ENCODE results near the gene ESR1.

The ESR1 gene

DNA sequence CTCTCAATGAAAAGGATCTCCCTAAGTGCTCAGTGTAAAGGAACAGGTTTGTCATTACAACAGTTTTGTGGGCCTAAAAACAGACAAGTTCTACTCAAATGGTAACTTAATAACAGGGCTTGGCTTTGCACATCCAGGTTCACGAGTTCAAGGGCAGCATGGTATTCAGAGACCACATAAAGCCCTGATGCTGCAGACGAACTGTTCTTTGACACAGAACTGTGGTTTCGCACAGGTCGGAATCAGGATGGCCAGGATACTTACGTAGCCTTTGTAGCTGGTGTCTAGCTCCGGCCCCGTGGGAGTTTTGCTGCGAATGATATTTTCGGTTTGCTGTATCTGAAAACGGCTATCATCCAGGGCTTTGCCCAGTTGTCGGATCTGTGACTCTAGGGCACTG is 335.9 kb downstream of the ESR1 start:
- no peak for DNase-seq

DNA sequence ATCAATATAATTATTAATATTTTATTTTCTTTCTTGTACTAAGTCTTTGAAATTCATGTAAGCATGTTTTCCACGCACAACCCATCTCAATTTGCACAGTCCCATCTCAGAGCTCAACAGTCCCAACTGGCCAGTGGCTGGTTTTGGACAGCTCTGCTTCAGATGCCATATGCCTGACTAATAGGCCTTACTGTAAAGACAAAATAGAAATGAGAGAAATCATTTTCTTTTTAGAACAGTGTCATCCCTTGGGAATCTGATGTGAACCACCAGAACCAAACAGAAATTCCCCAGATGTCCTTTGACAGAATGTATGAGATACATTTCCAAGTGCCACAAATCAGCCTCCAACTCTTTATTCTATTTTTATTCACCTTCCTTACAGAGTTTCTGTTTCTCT is 338.9 kb downstream of the ESR1 start:
- no peak for DNase-seq

DNA sequence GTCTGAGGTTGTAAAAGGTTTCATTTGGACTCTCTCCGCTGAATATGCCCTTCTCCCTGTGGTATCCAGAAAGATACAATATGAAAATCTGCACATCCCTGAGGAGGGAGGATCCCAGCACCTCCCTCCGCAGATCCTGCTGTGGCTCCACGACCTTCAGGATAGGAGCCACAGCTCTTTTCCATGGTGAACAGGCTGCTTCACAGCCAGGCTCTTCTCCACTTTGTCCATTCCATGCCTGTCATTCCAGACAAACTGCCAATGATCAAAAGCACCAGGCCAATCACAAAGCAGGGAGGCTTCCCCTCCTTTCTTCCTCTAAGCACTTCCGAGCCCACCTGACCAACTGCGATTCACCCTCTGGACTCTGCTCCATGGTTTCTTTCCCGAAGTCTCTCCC is 339.8 kb downstream of the ESR1 start:
- DNase-seq, result no peak

DNA sequence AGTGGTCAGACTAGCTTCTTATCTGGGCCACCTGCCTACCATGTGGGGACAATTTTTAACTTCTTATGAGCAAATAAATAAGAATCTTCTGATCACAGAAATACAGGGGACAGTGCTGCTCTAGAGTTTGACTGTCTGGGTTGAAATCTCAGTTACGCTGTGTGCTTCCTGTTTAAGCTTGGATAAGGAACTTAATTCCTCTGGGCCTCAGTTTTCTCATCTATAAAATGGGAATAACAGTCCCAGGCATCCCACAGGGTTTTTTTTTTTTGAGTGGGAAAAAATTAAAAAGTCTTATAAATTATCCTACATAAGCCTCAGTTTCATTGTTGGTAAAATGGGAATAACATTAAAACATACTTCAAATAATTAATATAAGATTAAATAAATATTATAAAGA is 340.9 kb downstream of the ESR1 start:
- no peak for DNase-seq

DNA sequence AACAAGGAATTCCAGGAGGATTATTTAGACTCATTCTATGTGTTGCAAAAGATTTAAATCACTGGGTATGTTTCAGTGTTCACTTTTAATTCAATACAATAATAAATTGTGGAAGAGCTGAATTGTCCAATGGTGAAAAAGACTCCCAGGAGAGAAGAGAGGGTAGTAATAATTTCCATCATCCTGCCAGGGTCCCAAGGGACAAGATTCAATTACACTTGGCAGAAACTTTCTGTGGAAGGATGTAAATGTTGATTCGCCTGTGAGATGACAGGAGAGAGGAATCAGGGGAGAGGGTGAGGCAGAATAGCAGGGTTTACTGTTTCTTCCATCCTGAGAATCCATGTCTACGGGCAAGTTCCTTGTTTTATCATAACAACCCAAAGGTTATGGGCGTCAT is 342.7 kb downstream of the ESR1 start:
- DNase-seq, result no peak

DNA sequence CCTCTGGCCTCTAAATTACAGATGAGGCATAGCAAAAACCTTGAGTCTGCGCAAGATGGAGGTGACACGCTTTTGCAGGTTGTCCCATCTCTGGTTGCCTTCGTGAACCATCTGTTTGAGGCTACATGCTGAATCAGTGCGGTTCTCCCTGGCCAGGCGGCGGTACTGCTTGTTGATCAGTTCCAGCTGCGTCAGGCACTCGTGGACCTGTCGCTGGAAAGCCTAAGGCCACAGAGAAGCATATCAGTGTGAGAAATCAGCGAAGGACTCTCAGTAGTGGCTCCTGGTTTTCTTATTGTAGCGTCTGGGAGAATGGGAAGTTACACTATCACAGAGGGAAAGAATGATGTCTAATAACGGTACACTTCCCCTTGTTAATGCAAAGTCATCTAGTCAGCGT is 344.4 kb downstream of the ESR1 start:
- DNase-seq, result no peak

DNA sequence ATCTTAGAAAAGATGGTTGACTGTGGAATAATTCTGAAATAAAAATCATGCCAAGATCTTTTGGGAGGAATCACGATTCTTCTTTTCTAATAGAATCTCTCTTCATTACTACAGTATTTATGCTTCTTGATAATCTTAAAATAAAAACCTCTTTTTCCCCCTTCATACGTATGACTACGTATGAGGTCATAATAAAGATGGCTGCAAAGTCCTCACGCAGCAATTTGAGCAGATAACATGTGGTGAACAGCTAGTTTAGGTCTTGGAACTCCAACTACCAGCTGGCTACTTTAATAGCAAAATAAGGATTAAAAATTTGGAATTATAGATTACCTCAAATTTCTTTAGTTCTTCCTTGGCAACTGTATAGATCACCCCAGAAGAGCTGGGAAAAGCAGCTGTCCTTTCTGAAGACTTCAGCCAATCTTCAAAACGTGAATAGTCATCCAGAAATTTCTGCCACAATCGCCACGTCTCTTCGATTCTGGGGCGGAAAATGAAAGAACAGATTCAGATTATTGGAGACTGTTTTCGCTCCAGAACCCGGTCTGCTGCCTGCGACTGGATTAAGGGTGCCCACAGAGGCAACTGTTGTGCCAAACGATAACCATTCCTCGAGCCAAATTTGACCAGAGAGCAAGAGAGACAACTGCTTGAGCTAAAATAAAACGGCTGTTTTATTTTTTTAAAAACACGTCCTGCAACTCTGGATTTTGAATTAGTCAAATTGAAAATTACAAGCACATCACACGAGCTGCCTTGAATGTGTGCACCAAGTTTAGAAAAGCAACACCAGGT is 347.3 kb downstream of the ESR1 start:
- DNase-seq, result no peak

DNA sequence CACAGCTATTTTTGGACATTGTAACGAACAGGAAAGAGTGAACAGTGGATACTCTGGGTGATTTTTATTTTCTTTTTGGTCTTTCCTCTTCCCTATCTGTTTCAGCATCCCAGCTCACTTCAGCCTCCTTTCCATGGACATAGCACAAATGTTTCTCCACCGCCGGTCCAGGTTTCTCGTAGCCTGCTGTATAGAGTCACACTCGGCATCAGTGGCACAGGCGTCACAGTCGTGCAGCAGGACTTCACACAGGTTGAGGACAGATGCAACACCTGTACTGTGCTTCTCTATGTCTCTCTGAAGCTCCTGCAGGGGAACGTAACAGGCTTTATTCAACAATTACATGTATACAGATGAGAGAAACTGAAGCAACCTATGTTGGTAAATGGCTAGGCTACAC is 348.3 kb downstream of the ESR1 start:
- no peak for DNase-seq

DNA sequence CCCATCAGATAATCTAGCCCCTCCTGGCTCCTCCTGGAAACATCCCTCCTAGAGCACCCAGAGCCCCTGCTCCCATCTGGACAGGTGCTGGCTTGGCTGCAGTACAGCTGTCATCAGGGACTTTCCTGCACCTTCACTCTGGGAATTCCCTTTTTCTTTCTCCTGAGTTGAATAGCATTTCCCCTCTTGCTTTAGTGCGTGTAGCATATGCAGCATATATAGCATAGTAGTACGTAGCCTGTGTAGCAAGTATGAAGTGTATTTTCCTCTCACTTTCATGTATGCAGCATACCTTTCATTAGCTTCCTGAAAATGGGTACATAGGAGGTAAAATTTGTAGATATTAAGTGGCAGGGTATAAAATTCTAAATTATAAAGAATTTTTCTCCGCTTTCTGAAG is 352.9 kb downstream of the ESR1 start:
- DNase-seq, result no peak

DNA sequence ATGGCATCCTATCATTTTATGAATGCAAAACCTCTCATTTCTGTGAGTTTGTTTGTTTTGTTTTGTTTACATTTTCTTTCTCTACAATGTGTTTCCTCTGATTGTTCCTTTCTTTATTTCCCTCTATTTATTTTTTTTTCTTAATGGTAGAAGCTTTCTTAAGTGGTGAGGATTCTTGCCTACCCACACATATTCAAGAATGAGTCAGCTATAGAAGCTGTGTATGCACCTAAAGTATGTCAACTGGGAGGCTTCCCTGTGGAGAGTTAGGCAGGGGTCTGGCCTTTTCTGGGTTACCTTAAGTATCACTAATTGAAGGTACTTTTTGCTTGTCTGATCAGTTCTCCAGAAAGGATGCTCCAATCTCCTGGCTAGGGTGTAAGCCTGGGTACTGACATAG is 354.0 kb downstream of the ESR1 start:
- DNase-seq, result no peak

DNA sequence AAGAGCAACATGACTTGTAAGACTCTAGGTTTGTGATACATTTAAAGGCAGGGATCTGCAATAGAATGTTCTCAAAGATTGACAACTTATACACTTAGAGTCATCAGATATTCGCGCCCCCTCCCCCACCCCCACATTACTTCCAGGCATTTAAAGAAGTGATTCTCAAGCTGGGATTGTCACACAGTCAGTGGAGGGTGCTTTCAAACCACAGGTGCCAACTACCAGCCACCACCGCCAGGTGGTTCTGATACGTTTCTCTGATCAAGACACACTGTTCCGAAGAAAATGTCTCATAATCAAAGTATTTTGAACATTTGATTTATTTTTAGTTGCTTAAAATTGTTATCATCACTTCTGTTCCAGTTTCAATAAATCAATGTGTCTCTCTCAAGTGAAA is 357.5 kb downstream of the ESR1 start:
- no peak for DNase-seq

DNA sequence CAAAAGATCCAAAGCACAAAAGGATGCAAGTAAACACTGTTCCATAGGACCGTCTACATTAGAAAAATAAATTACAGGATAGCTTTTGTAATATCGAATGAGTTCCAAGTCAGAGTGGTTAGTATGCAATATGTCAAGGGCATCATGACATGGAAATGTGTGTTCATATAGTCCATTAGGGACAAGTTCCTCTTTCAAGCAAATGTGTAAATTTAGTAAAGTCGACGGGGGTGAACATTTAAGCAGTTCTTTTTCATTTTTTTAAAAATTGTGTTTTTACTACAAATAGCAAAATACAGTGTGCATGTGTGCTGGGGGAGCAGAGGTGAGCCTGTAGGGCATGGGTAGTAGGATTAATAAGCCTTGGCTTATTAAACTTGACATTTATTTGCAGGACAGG is 359.0 kb downstream of the ESR1 start:
- no peak for DNase-seq

DNA sequence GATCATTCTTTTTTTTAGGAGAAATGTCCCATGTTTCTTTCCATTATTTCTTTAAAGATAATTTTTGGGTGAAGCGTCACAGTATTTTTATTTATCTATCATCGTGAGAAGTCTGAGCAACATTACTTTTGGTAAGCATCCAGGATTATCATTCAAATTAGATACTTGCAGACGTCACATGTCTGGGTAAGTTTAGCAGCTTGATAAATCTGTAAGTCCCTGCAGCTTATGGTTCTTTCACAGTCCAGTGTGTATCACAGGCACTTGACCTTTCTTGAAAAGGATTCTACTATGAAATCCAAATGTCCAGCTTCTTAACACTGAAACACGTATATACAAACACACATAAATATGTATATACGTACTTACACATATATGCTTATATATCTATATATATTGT is 359.4 kb downstream of the ESR1 start:
- no peak for DNase-seq

DNA sequence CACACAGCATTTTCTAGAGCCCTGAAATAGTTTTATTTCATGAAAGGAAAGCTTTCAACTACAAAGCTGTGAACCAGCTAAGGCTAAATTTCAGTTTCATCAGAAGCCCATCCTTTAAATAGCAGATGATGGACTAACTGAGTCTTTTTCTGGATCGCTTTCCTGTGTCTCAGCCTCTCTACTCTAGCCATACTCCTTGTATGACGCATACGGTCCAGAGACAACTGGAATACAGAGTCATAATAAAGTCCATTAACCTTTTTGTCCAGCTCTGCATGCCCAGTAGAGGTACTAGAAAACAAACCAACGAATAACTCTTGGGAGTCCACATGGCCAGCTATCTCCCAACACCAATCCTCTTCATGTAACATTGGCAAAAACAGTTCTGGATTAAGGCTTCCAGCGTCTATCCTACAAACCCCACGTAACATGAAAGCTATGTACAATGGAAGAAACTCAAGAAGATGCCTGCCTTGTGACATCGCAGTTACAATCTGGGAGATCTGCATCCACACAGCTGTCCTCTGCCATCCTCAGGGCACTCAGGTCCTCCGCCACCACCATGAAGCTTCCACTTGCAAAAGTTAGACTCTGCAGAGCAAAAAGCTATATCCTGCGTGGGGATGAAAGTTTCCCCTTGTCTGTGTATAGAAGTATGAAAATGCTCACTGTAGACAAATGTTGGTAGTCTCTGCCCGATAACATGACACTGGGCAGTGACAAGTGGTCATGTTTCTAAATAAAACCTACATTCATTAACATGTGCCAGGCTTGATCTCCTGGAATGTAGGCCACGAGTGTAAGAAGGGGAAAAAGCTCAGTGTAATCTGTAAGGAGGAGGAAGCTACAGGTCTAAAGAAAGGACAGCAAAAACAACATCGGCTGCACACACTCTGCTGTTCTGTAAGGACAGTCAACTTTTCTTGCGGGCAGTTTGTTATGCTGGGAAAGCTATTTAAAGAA is 360.4 kb downstream of the ESR1 start:
- DNase-seq, result no peak

DNA sequence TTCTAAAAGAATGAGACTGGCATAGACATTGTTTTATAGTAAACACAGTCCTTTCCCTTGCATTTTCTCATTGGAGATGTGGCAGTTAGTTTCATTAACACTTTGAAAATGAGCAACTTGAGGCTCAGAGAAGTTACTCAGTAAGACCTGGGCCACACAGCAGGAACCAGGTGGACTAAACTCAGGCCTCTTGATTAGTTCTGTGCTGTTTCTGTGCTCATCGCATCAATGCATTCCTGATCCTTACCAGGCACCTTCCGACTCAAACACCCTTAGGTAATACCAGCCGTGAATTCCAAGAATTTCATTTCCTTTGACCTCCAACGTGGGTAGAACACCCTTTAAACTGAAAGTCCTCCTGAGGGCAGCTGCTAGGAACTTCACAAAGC is 362.8 kb downstream of the ESR1 start:
- DNase-seq, result no peak

DNA sequence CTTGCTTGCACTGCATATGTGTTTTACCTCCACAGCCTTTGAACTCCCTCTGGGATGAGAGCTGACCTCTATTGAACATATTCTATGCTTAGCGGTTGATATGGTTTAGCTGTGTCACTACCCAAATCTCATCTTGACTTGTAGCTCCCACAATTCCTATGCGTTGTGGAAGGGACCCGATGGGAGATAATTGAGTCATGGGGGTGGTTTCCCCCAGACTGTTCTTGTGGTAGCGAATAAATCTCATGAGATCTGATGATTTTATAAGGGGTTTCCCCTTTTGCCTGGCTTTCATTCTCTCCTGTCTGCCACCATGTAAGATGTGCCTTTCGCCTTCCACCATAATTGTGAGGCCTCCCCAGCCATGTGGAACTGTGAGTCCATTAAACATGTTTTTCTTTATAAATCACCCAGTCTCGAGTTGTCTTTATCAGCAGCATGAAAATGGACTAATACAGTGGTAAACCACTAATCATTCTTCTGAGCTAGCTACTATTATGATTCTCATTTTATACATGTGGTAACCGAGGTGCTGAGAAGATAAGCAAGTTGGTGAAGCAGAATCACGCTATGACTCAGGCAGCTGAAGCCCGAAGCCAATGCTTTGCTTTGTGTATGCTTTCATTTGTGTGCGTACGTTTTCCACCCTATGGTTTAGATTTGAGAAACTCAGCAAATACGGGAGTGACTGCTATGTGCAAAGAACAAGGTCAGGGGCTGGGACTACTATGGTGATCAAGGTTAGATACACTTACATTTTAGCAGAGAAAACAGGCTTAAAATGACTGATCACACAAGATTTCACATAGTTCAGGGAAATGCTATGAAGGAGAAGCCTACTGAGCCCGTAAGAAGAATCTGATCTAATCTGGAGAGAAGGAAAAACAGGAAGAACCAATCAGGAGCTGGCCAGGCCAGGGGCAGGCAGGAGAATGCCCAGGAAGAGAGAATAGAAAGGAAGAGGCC is 363.5 kb downstream of the ESR1 start:
- peak; percentile 72 for DNase-seq

DNA sequence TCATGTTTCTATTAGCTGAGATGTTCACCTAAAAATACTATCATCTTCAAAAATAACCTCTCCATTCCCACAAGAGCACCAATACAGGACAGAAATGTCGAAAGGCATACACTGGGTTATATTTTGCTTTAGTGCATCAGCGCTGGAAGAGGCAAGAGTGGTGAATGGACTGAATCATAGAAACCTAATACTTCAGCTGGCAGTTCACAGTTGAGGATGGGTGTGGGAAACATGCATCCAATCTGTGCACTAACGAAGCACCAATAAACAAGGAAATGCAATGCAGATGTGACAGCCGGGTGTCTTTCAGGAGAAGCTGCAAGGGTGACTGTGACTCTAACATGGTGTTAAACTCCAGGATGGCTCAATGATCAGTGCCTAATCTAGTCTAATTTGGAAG is 365.8 kb downstream of the ESR1 start:
- no peak for DNase-seq

DNA sequence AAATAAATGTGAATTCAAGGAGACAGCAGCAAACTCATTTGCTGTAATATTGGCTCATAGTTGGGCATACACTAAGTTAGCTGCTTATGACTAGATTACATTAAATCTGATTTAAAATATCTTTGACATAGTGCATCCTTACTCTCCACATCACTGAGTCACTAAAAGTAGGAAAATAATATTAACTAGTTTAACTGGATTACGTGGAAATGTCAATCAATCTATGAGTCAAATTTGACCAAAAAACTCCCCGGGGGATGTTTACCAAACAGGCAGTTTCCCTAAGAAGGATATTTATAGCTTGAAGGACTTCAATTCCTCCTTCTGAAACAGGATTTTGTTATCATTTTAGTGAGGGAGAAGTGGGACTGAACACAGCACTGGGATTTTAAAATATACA is 366.5 kb downstream of the ESR1 start:
- DNase-seq, result no peak

DNA sequence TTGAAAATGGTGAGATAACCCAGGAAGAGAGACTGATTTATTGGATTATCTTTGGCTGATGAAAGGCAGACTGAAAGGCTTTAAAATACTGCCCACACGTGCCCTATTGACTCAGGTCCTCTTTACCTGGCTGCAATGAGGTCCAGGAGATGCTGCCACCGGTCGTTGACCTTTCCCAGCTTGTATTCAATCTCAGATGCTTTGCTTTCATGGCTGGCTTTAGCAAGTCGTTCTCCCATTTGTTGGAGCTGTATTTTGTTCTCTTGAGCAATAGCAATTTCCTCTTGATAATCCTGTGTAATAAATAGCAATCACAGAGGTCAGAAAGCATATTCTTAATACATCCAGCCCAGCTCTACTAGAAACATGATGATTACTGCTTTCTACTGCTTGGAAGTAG is 368.8 kb downstream of the ESR1 start:
- no peak for DNase-seq

Data from stimulated activated naive CD4-positive, alpha-beta T cell treated with Interleukin-2 at 50 U/mL for 16 hours (primary cell).